Hypothalamus (tissue), 51 donors: ENCODE measurements around the gene PIK3CG.
"Not testable (repeated sequence)": the region's sequence is repeated elsewhere in the genome, so short reads cannot be mapped to it uniquely, and the experiment has no call there.

ENCODE experiments used
- DNase-seq, 51 donors: peaks; one replicate each; lab custom pipeline; 2025; lab: John Stamatoyannopoulos, UW

PIK3CG gene

DNA sequence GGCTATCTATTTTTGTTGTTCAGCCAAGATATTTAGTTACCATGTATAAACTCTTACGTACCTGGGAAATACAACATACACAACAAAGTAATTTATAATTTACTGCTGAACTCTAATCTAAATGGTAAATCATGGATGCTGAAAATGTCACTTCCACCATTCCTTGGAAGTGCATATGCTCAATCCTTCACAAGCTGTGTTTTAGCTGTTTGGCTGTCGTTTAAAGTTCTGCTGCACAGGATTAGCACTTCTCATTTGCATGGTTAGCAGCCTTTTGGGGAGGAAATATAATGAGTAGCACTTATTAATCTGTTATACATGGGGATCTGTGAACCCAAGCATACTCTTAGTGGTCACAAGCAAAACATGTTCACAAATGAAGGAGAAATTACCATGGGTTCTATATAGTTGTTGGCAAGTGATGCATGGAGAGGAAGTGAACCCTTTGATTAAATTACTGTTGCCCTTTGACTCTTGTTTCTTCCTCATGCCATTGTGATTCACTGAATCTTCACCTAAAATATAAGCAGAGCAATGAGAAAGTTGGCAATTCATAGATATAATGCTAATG is 18.5 kb downstream of the PIK3CG start:
- DNase-seq, result no peak

DNA sequence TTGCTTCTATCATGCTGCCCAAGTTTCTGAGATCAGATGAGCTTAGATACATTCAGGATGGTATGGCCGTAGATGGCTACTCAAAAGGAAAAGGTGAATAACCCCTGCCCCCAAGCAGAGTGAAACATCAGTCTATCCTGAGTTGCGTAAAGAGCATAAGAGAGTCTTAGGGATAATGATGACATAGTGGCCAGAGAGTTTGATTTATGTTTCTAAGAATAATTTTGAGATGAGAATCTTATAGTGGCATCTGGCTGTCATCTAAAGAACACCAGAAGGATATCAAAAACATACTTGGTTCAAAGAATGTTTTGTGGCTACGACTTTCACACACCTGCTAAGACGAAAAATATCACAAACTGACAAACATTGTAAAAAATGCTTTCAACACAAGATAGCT is 20.6 kb downstream of the PIK3CG start:
- no peak for DNase-seq

DNA sequence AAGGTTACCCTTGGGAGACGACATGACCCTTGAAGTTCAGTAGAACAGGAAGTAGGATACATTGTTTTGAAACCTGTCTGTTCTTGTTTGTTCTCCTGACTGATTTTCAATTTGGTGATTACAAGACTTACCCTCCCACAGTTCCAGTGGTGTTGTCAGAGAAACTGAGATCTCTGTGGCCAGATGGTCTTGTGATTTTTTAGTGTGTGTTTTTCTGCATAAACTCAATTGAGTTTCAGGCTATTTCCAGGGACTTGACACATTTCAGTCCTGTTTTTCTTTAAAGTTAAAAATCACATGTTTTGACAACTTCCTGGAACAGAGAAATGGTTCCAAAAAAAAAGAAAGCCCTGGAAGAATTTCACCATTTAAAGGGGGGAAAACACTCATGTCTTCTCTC is 22.3 kb downstream of the PIK3CG start:
- no peak for DNase-seq

DNA sequence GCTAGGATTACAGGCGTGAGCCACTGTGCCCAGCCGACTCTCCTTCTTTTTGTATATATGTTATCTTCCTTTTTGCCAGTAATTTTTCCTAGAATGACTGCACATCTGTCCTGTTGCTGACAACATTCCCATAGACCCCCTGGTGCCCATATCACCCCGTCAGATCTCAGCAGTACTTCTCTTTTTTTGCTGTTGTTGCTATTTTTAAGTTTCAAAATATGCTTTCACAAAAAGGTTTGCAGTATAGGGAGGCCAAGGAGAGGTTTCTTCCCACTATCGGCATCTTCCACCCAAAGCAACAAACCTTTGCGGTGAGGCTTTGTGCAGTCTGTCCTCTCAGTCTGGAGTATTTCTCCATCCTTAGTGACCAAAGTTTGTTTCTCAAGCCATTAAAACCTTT is 23.1 kb downstream of the PIK3CG start:
- no peak for DNase-seq

DNA sequence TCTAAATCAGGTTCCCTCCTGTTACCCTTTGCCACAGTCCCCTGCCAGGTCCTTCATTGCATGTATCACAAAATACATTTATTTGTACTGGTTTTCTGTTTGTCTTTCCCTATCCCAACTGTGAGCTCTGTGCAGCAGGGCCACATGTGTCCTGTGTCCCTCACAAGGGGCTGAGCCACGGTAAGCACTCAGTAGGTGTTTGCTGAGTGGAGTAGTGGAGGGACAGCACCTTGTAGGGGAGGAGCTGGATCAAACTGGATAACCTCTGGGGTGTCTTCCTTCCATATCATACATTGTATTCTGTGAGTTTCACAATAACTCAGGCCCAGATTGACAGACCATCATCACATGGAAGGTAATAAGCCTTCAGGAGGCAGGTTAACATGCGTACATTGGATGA is 25.9 kb downstream of the PIK3CG start:
- no peak for DNase-seq

DNA sequence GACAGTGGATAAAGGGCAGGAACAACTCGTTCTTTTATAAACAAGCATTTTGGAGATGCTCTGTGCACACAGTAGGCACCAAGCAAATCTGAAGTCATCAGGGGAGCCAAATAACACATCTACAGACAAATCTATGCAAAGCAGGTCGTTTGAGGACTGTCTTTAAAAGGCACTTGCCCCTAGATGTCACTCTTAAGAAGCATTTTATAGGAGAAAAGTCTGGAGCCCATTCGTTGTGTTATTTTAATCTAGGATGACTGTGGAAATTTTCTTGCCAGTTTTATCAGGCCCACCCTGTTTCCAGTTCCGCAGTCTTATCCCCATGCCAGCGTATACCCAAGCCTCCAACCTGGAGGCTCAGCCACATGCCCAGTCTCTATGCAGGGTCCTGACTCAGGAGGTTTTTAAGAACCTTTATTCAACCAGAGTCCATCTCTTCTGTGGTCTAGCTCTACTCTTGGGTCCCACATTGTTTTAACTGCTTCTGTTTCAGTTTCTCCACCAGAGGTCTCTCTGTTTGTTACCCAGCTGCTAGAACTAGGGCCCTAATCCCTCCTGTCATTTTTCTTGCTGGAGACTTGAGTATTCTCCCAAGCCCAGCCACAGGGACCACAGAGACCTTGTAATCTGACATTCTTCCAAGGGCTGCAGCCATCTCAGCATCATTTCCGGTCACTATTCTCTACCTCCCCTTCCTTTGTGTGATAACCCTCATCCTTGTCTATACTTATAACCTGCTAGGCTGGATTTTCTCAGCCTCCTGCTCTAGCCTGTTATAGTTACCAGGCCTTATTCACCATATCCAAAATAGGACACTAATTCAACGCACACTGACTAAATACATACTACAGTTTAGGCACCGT is 26.7 kb downstream of the PIK3CG start:
- peak in 1 of 51 donors; percentile 25 for DNase-seq

DNA sequence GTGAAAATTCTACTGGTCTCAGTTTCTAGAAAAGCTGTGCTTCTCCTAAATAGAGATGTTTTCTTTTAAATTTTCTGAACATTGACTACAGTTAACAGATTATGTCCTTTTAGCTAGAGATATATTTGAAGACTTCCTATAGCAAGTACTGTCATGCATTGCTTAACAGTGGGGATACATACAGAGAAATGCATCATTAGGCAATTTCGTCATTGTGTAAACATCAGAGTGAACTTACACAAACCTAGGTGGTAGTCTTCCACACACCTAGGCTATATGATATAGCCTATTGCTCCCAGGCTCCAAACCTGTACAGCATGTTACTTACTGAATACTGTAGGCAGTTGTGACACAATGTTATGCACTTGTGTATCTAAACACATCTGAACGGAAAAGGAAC is 28.5 kb downstream of the PIK3CG start:
- no peak for DNase-seq

DNA sequence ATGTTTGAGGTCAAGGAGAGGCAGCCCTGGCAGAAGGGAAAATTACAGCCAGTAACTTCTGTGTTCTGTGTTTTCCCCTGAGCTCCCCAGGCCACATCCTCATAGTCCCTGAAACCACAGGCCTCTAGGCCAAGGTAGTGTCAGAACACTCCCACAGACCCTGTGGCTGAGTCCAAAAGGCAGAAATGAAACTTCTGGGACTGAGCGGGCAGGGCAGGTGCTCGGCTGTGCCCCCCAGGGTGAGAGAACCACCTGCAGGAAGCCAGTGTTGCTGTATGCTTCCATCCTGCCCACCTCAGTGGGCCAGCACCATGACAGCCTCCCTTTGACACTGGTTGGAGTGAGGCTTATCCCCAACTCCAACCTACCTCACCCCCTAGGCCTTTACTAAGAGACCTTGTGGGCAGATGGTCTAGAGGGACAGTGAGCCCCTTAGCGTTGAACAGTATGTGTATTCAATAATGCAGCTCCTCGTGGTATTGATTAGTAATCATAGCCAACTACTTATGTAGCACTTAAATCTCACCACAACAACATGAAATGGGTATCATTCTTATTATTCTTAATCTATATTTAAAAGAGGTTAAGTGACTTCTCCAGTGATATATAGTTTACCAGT is 30.3 kb downstream of the PIK3CG start:
- peak in 1 of 51 donors; percentile 6 for DNase-seq

DNA sequence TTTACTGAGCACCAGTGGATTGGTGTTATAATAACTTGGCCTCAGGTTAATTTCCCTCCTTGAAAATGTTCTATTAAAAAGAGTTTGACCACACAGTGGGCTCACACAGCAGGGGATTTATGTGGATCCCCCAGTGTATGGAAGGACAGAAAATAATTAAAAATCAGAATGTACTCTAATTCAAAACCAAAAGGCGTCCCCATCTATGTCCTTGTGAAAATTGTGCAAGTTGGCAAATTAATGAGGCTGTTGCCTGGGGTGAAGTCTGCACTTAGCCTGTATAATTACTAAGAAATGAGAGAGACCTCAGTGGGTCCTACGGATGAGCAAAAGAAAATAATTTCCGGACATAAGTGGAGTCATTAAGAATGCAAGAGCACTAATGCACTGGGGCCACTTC is 31.1 kb downstream of the PIK3CG start:
- DNase-seq, result no peak

DNA sequence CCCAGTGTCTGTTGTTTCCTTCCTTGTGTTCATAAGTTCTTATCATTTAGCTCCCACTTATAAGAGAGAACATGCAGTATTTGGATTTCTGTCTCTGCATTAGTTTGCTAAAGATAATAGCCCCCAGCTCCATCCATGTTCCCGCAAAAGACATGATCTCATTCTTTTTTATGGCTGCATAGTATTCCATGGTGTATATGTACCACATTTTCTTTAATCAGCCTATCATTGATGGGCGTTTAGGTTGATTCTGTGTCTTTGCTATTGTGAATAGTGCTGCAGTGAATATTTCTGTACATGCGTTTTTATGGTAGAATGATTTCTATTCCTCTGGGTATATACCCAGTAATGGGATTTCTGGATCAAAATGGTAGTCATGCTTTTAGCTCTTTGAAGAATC is 32.5 kb downstream of the PIK3CG start:
- DNase-seq, result not testable (repeated sequence)

DNA sequence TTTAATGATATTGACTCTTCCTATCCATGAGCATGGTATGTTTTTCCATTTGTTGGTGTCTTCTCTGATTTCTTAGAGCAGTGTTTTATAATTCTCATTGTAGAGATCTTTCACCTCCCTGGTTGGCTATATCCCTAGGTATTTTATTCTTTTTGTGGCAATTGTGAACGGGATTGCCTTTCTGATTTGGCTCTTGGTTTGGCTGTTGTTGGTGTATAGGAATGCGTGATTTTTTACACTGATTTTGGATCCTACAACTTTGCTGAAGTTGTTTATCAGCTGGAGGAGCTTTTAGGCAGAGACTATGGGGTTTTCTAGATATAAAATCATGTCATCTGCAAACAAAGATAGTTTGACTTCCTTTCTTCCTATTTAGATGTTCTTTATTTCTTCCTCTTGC is 33.9 kb downstream of the PIK3CG start:
- not testable (repeated sequence) for DNase-seq

DNA sequence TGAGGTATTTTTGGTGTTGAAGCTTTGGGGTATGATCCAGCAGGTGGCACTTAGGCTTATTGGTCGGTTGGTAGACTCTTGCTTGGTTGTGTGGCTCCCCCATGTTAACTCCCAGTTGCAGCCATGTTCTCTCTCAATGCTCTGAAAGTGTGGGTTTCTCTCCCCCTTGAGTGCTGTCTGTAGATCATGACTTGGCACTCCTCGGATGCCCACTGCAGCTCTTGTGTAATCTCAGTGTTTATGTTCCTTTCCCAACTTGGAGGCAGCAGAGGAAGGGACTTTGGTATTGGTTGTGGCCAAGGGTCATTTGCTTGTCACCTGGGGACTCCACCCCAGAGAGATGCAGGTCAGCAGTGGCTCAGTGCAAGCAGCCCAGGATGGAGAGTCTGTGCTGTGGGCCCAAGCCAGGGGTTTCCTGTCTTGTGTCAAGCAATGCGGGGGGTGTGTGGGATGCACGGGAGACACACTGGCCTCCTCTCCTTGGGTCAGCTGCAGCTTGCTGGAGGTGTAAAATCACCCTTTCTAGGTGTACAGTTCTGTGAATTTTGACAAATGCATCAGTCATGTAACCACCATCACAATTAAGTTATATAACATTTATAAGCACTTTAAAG is 36.9 kb downstream of the PIK3CG start:
- DNase-seq, result no peak

DNA sequence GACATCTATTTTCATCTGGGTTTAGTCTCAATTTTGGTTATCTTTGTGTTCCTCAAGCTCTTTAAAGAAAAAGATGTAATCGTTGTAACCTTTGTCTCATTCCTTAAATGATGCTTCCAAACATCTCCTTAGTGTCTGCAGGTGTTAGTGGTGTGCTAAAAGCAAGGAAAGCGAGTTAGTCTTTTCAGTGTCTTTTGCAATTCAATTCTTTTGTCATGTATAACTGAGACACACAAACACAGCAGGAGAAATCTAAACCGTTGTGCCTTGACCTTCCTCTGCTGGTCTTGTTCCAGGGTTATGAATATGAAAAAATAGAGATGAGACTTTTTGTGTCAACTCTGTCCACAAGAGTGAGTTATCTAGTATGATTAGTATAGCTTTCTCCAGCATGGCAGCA is 40.7 kb downstream of the PIK3CG start:
- no peak for DNase-seq

DNA sequence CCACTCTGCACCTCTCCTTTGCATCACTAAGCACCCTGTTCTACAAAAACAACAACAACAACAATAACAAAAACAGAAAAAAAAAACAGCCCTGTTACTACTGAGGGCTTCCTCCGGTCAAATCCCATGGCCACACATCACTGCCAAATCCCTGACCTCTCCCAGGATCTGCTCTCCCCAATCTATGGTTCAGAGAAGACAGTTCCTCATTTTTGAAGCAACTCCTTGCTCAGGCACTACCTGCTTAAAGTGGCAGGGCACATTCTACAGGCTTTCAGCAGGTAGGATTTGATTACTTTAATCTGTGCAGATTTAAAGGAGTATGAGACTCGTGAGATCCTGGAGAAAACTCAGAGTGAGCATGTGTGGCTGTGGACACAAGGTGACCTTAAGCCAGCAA is 46.9 kb downstream of the PIK3CG start:
- DNase-seq, result no peak

DNA sequence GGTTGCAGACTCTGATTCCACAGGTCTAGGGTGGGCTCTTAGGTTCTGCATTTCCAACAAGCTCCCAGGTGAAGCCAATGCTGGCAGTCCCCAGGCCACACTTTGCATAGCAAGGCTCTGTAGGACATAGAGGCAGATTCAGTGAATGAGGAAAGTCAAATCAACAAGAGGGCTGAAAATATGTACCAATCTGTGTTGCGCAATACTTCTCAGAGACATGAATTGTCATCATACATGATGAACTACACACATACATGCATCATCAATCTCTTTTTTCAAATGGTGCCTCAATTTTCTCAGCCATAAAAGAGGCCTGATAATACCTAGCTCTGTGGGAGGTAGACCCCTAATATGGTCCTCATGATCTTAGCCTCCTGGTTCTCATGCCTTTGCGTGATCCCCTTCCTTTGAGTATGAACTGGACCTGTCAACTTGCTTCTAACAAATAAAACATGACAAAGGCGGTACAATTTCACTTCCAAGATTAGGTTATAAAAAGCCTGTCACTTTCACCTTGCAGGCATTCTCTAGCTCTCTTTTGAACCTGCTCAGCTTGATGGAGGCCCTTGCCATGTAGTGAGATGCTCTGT is 49.0 kb downstream of the PIK3CG start:
- no peak for DNase-seq

DNA sequence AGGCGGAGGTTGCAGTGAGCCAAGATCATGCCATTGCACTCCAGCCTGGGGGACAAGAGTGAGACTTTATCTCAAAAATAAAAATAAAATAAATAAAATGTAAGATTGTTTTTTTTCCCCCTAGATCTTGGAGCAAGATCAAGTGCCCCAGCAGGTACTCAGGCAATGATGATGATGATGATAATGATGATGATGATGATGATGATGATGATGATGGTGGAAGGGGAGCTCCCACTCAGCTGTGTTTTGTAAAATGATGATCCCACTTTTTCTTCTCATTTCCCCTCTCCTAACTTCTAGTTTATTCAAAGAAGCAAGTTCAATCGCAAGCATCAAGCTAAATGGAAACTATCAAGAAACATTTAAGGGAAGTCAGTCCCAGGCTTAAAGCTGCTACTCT is 50.3 kb downstream of the PIK3CG start:
- no peak for DNase-seq

DNA sequence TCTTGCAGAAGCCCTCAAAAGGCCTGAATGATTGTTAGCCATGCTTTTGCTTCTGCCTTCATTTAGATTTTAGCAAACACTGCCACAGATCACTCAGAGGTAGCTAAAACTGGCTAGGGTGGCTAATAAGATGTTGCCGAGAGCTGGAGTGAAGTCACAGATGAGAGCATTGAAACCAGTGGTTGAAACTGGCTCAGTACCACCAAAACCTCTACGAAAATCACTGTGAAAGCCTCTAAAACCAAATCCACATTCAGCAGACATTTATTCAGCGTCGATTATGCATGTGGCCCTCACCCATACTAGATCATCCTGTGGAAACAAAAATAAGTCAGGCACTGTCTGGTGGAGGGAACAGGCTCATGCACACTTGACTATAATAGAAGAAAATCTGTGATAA is 50.8 kb downstream of the PIK3CG start:
- no peak for DNase-seq

DNA sequence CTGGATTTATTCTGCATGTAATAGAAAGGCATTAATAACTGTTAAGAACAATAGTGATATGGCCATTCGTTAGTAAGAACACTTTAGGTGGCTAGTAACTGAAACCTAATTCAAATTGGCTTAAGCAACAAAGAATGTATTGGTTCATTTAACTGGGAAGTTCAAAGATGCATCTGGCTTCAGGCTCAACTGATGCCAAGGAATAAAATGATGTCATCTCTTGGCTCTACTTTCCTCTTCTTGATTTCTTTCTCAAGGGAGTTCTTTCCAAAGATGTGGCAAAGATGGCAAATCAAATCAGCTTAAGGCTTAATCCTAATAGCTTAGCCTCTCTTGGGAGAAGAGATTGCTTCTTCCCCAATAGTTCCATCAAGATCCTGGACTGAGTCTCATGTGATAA is 51.6 kb downstream of the PIK3CG start:
- DNase-seq, result no peak

DNA sequence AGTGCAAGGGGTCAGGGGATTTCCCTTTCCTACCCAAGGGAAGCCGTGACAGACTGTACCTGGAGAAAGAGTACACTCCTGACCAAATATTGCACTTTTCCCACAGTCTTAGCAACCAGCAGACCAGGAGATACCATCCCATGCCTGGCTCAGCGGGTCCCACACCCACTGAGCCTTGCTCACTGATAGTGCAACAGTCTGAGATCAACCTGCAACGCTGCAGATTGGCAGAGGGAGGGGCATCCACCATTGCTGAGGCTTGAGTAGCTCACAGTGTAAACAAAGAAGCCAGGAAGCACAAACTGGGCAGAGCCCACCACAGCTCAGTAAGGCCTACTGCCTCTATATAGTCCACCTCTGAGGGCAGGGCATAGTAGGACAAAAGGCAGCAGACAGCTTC is 53.9 kb downstream of the PIK3CG start:
- no peak for DNase-seq

DNA sequence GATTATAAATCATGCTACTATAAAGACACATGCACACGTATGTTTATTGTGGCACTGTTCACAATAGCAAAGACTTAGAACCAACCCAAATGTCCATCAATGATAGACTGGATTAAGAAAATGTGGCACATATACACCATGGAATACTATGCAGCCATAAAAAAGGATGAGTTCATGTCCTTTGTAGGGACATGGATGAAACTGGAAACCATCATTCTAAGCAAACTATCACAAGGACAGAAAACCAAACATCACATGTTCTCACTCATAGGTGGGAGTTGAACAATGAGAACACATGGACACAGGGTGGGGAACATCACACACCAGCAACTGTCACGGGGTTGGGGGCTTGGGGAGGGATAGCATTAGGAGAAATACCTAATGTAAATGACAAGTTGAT is 59.4 kb downstream of the PIK3CG start:
- DNase-seq, result not testable (repeated sequence)

DNA sequence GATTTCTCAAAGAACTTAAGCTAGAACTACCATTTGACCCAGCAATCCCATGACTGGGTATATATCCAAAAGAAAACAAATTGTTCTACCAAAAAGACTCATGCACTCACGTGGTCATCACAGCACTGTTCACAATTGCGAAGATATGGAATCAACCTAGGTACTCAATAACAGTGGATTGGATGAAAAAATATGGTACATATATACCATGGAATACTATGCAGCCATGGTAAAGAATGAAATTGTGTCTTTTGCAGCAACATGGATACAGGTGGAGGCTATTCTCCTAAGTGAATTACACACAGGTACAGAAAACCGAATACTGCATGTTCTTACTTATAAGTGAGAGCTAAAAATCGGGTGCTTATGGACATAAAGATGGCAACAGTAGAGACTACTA is 61.8 kb downstream of the PIK3CG start:
- no peak for DNase-seq
